HCT116 (cell line): Measurements from ENCODE around the gene SHC2.

ENCODE experiments used
- EZH2 ChIP-seq: fragments of 200-600 bp; sonication (generic); IDR thresholded peaks from 2 replicates; pipeline ENCODE4 v1.6.1; 2017; ENCODE audit warnings: antibody characterized with exemption, mixed run types
- EZH2phosphoT487 ChIP-seq: fragments of 200-600 bp; IDR thresholded peaks from 2 replicates; pipeline ENCODE4 v1.6.1; 2018; ENCODE audit warnings: antibody characterized with exemption, borderline replicate concordance
- MAX ChIP-seq: IDR thresholded peaks from 2 replicates; pipeline ENCODE4 v1.6.1; 2012
- POLR2A ChIP-seq: IDR thresholded peaks from 2 replicates; pipeline ENCODE4 v1.7.0; 2011; ENCODE audit warnings: borderline replicate concordance; ENCODE audit not compliant: insufficient read depth, insufficient read length; ENCODE audit errors: extremely low read depth
- POLR2AphosphoS5 ChIP-seq: IDR thresholded peaks from 2 replicates; pipeline ENCODE4 v1.6.1; 2011; ENCODE audit warnings: mild to moderate bottlenecking, low read depth, low read length, moderate library complexity
- RAD21 ChIP-seq: IDR thresholded peaks from 2 replicates; pipeline ENCODE4 v1.6.1; 2012; ENCODE audit warnings: low read depth, mild to moderate bottlenecking
- SIN3A ChIP-seq: IDR thresholded peaks from 2 replicates; pipeline ENCODE4 v1.6.1; 2012; ENCODE audit warnings: low read depth
- ZFX ChIP-seq: fragments of 450-650 bp; IDR thresholded peaks from 2 replicates; pipeline ENCODE4 v1.6.1; 2017
- TF ChIP-seq, protein P1 (sequence below), 3 experiments: fragments of 200-600 bp in 1 of 3; sonication (generic) in 1 of 3; IDR thresholded peaks in 2 of 3; conservative IDR thresholded peaks in 1 of 3; 2 replicates each; pipeline ENCODE4 v1.5.1; 2012 to 2017; ENCODE audit warnings: low read depth in 2 of 3, low read length in 2 of 3, antibody characterized with exemption in 1 of 3, borderline replicate concordance in 1 of 3, control low read depth in 1 of 3, mild to moderate bottlenecking in 1 of 3, mixed read lengths in 1 of 3, mixed run types in 1 of 3, moderate library complexity in 1 of 3; ENCODE audit not compliant: insufficient read depth in 1 of 3

DNA sequence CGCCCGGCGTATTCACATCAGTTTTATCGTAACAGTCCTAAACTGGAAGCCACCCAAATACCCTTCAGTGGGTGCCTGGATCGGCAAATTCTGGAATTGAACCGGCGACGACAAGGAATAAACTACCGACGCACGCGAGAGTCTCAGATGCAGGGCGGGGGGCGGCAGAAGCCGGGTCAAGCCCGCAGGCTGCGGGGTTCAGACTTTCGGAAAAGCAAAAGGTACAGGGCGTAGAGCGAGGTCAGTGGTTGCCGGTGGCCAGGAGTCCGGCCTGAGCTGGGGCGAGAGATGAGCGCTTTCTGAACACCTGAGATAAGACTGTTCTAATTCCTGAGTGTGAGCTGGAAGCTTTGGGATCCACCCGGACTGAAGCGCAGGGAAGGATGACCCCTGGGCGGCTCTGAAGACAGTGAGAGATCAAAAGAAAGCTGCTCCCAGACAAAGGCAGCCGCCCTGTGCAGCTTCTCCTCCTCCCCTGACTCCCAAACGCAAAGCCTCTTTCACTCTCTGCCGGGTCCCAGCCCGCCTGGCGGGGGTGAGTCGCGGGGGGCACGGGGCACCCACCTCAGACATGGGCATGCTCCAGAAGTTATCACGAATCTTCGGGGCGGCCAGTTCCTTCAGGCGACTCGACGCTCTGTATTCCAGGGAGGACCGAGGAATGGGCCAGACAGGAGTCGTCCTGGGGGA, 90.0 kb downstream of the SHC2 start:
- TF ChIP-seq MAX (no peak), POLR2A (no peak), POLR2AphosphoS5 (no peak), RAD21 (no peak), EZH2 (no peak), SIN3A (no peak), ZFX (no peak), EZH2phosphoT487 (no peak)
- TF ChIP-seq, protein P1, sequence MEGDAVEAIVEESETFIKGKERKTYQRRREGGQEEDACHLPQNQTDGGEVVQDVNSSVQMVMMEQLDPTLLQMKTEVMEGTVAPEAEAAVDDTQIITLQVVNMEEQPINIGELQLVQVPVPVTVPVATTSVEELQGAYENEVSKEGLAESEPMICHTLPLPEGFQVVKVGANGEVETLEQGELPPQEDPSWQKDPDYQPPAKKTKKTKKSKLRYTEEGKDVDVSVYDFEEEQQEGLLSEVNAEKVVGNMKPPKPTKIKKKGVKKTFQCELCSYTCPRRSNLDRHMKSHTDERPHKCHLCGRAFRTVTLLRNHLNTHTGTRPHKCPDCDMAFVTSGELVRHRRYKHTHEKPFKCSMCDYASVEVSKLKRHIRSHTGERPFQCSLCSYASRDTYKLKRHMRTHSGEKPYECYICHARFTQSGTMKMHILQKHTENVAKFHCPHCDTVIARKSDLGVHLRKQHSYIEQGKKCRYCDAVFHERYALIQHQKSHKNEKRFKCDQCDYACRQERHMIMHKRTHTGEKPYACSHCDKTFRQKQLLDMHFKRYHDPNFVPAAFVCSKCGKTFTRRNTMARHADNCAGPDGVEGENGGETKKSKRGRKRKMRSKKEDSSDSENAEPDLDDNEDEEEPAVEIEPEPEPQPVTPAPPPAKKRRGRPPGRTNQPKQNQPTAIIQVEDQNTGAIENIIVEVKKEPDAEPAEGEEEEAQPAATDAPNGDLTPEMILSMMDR (IDR thresholded peaks at IDR 0.05 in 2 of 3, conservative IDR thresholded peaks at IDR 0.05 in 1 of 3; ENCODE audit: borderline replicate concordance in 1 of 3, insufficient read depth in 1 of 3, low read depth in 2 of 3, low read length in 2 of 3): no peak
